ENCODE data around the gene ZMYM3.
"Not testable (repeated sequence)": the region's sequence is repeated elsewhere in the genome, so short reads cannot be mapped to it uniquely, and the experiment has no call there.

ZMYM3 gene

DNA sequence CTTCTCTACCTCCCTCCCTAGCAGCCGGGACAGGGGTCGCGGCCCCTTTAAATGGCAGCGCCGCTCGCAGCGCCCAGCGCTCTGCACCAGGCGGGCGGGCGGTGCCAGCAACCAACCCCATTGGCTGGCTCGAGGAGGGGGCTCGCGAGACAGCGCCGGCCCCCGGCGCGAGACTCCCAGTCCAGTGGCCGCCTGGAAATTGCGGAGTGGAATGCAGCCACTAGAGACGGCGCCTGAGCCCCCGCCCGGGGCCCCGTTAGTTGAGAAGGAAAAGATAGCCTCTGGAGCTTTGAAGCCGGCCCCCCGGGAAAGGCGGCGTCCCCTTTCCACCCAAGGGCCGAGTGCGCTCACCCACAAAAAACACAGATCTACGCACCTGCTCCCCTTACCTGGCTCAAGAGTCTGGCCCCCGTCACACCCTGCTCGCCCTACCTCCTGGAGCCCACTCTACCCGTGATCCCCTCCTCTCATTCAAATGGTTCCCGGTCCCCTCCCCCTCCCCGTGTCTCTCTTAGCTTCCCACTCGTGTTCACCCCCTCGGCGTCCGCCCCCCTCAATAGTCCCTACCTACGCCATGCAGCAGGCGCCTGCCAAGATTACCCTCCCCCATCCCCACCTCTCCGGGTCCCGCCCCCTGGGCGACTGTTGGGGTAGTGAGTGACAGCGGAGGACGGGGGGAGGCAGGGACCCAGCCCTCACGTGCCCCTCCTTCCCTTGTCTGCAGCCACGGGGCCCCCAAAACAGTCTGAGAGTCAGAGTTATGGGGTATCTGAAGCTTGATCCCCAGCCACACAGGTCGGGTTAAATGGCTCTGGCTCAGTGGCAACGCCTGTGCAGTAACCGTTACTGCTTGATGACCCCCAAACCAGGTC is at the start of gene ZMYM3:
TSS of gene ZMYM3 (minus strand) at position 49 of the 872 bp plus-strand sequence. CDS start 885 bp downstream, outside the sequence.
- peak; percentile 58 to 62 for DNase-seq (ENCODE audit: low read depth in 2 of 2)

DNA sequence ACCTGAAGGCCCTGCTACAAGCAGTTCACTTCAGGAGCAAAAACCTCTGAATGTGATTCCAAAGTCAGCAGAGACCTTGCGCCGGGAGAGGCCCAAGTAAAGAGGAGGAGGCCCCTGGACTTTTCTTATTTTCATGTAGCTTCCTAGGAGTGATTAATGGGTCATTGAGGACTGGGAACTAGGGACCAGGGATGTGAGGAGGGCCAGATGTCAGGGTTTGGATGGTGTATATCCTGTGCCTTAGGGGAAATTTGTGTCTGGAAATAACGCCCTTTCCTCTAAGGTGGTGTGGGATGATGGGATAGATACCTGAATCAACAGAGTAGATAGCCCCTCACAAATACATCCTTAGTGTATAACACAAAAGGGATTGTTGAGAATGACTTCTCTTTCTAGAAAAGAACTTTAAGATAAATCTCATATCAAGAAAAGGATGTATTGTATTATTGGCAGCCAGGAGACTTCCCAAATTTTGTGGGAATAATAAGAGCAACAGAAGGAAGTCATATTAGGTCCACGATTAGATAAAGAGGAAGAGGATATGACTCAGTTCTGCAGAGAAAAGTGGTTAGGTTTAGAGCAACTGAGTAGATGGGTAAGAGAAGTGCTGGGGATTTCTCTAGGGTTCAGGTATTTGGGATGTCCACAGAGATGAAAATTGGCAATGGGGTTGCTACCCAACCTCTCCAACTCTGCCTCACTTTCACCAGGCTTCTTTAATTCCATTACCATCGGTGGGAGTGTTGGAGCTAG is 48.7 kb upstream of the ZMYM3 start:
- DNase-seq (ENCODE audit: low read depth in 2 of 2), result no peak

- no peak for DNase-seq (ENCODE audit: low read depth in 2 of 2)
Observed at GRCh38 chrX:71301195-71301924, 47.4 kb upstream of the ZMYM3 start, which contains the start of gene ITGB1BP2. TSS of gene ITGB1BP2 (plus strand) at chrX:71301750. CDS start at chrX:71301807, 57 bp downstream.

- not testable (repeated sequence) for DNase-seq (ENCODE audit: low read depth in 2 of 2)
Observed at GRCh38 chrX:71300495-71300894, 46.6 kb upstream of the ZMYM3 start.

- not testable (repeated sequence) for DNase-seq (ENCODE audit: low read depth in 2 of 2)
Observed at GRCh38 chrX:71300064-71300463, 46.1 kb upstream of the ZMYM3 start.

DNA sequence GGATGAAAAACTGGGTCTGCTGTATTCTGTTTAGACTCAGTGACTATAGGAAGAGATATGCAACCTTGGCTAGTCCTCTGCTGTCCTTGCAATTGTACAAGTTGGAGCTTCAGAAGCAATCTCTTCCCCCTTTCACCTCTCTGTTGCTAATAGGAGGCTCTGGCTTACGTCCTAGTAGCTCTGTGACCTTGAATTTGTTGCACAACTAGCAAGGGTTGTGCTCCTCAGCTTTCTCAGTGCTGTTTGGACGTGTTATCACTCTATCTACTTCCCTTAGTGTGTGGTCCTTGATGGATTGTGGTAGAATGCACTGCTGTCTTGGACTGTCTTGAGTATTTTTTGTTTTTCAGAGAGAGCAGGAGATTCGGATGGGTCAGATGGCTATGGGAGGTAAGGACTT is 44.2 kb upstream of the ZMYM3 start:
- DNase-seq (ENCODE audit: low read depth in 2 of 2), result no peak

DNA sequence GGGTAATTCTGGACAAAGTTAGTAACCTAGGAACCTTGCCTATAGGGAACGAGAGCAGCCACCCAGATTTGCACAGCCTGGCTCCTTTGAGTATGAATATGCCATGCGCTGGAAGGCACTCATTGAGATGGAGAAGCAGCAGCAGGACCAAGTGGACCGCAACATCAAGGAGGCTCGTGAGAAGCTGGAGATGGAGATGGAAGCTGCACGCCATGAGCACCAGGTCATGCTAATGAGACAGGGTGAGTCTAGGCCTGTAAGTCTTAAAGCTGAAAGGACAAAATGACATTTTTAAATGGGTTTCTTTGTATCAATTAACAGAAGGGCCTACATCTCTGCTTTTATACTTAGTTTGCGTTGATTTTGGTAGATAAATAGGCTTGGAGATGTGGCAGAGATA is 42.9 kb upstream of the ZMYM3 start:
- no peak for DNase-seq (ENCODE audit: low read depth in 2 of 2)

DNA sequence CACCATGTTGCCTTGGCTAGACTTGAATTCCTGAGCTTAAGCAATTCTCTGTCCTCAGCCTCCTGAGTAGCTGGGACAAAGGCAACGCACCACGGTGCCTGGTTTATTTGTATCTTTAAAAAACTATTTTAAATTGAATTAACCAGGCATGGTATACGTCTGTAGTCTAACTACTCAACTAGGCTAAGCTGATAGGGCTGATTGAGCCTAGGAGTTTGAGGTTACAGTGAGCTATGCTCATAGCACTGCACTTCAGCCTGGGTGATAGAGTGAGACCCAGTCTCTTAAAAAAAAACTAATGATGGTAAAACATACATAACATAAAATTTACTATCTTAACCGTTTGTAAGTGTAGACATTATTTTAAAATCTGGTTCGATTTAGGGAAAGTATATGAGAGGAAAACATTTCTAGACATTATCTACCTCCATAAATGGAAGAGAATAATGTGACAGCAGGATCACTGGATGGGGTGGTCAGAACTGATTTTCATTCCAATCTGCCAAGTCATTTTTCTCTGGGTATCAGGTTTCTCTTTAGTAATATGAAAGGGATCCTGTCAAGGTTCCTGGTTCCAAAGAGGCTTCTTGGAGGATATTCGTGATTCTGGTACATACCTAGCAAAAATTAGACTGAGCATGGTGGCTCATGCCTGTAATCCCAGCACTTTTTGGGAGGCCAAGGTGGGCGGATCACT is 38.9 kb upstream of the ZMYM3 start:
- DNase-seq (ENCODE audit: low read depth in 2 of 2), result peak; percentile 47 to 55

DNA sequence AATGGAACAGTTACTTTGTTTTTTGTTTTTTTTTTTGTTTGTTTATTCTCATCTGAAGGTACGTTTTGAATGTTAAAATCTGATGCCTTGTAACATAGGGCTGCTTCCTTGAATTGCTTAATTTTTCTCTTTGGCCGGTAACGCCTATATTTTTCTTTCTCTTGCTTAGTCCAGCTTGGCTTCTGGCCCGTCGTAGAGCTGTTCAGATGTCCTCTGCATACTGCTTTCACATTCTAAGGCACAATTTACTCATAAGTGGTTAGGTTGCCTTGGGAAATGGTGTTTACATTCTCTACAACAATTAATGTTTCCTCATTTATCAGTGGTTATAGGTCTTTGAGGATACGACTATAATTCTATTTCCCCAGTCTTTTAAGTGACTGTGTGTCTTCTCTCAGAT is 37.4 kb upstream of the ZMYM3 start:
- no peak for DNase-seq (ENCODE audit: low read depth in 2 of 2)

DNA sequence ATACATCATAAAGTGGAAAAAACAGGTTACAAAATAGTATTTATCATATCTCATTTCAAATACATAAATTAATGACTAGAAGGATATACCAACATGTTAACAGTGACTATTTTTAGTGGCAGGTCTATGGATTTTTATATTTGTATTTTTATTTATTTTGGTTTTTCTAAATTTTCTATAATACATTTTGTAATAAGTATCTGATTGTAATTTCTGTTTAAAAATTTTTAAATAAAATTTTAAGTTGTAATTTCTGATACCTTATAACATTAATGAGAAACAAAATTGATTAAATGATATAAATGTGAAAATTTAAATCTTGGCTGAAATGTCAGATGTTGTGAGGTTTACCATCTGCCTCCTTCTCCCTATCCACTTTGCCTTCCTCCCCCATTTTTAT is 32.0 kb upstream of the ZMYM3 start:
- no peak for DNase-seq (ENCODE audit: low read depth in 2 of 2)

DNA sequence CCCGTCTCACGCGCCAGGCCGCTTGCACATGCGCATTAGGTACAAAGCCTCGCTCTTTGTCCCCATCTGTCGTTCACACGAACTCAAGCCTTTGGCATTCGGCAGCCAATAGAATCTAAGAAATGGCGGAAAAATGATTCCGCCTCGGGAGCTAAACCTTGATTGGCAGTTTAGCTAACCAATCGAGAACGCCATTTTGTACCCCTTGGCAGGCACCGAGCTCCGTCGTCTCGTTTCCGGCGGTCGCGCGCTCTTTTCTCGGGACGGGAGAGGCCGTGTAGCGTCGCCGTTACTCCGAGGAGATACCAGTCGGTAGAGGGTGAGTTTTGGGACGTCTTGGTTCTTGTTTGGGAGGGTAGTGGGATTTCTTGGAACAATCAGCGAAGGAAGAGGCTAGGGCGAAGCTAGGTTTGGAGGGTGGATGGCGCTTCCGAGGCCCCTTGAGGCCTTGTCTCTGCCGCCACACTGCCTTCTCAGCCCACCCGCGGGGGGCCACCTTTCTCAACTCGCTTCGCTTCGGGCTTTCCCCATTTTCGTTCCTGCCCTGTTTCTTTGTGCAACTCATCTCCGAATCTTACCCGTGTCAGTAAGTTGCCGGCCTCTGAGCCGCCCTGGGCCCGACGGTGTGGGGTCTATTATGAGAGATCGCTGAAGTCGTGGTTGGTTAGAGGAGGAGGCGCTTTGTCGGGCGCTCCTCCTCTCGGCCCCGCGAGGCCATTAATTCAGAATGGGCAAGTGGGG is 29.6 kb upstream of the ZMYM3 start, which contains the start of gene NONO:
TSS of gene NONO (plus strand) at position 233 of the 741 bp plus-strand sequence. CDS start 7,003 bp downstream, outside the sequence.
- DNase-seq (ENCODE audit: low read depth in 2 of 2), result peak; percentile 99

DNA sequence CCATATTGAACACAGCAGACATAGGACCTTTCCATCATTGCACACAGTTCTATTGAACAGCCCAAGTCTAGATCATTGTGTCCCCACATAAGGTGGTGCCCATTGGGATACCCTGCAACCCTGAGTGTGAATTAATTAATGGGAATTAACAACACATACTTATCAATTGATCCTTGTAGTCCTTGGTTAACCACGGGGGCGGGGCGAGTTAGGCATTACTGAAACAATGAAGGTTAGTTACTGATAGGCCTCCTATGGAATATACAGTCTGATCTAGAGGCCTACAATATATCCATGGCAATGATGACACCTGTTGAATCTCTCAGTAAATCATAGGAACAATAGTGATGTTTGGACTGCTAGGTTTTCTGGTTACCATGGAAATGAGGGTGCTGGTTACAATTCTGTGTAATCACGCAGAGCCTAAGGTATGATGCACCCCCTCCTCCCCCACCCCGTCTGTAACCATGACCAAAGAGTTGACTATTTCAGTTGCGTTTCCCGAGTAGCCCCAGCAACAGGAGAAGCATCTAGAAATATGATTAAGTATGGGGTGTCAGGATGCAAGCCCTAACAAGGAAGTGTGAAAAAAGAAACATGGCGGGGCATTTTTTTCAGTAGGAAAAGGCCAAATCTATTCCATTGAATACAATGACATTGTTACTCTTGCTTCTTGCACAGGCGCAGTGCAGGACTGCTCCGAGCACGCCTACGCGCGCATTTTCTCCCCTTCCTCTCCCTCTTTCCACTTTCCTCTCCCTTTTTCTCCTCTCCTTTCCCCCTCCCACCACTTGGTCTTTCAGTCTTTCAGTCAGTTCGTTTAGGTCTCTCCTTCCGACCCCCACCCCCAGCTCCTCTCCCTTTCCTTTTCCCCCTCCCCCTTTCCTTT is 28.8 kb upstream of the ZMYM3 start:
- DNase-seq (ENCODE audit: low read depth in 2 of 2), result no peak

DNA sequence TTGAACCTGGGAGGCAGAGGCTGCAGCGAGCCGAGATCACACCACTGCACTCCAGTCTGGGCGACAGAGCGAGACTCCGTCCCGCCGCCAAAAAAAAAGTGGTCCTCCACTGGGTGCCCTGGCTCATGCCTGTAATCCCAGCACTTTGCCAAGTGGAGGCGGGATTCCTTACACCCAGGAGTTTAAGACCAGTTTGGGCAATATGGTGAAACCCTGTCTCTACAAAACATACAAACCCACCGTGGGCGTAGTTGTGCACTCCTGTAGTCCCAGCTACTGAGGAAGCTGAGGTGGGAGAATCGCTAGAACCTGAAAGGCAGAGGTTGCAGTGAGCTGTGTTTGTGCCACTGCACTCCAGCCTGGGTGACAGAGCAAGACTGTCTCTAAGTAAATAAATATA is 27.4 kb upstream of the ZMYM3 start:
- not testable (repeated sequence) for DNase-seq (ENCODE audit: low read depth in 2 of 2)

DNA sequence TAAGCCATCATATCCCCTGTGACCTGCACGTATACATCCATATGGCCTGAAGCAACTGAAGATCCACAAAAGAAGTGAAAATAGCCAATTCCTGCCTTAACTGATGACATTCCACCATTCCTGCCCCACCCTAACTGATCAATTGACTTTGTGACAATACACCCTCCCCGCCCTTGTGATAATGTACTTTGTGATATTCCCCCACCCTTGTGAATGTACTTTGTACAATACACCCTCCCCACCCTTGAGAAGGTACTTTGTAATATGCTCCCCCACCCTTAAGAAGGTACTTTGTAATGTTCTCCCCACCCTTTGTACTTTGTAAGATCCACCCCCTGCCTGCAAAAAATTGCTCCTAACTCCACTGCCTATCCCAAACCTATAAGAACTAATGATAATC is 18.4 kb upstream of the ZMYM3 start:
- DNase-seq (ENCODE audit: low read depth in 2 of 2), result not testable (repeated sequence)

DNA sequence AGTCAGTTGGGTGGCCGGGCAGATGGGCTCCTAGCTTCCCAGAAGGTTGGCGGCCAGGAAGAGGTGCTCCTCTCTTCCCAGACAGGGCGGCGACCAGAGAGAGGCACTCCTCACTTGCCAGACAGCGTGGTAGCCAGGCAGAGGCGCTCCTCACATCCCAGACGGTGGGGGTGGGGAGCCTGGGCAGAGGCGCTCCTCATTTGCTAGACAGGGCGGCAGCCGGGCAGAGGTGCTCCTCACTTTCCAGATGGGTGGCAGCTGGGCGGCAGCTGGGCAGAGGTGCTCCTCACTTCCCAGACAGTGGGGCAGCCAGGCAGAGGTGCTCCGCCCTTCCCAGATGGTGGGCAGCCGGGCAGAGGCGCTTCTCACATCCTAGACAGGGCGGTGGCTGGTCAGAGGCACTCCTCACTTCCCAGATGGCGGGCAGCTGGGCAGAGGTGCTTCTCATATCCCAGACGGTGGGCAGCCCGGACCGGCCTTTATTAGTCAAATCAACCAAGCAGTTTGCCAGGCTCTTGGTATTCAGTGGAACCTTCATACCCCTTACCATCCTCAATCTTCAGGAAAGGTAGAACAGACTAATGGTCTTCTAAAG is 16.0 kb upstream of the ZMYM3 start:
- no peak for DNase-seq (ENCODE audit: low read depth in 2 of 2)

GRCh38 chrX:71268624-71269023 is 14.7 kb upstream of the ZMYM3 start:
- DNase-seq (ENCODE audit: low read depth in 2 of 2), result not testable (repeated sequence)

DNA sequence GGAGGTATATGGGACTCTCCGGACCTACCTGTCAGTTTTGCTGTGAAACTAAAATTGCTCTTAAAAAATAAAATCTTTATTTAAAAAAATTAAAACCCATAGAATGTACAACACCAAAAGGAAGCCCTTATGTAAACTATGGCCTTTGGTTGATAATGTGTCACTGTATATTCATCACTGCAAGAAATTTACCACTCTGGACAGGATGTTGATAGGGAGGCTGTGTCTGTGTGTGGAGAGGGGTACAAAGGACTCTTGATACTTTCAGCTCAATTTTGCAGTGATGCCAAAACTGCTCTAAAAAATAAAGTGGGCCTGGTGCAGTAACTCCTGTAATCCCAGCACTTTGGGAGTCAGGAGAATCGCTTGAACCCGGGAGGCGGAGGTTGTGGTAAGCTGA is 2.9 kb upstream of the ZMYM3 start:
- DNase-seq (ENCODE audit: low read depth in 2 of 2), result no peak

DNA sequence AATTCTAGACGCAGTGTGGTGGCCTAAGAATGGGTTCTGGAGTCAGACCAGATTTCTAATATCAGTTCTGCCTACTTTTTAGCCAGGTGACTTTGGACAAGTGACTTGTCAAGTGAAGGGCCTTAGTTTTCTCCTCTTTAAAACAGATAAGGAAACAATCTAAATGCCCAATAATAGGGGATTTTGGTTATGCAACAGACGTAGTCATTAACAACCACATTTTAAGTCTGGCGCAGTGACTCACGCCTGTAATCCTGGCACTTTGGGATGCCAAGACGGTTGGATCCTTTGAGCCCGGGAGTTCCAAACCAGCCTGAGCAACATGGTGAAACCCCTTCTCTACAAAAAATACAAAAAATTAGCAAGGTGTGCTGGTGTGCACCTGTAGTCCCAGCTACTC is 2.1 kb upstream of the ZMYM3 start:
- no peak for DNase-seq (ENCODE audit: low read depth in 2 of 2)
